CD4-positive, alpha-beta T cell treated with Interleukin-4 for 1 hour (primary cell): ENCODE results near the gene DYRK1B.
"Not testable (repeated sequence)": the region's sequence is repeated elsewhere in the genome, so short reads cannot be mapped to it uniquely, and the experiment has no call there.

Experiments
- DNase-seq, 2 donors: peaks; one replicate each; pipeline ENCODE4 v3.0.0-alpha.2; 2020 to 2022

Gene DYRK1B

GRCh38 chr19:39829702-39830275 lies 4.2 kb downstream of the DYRK1B start:
- no peak for DNase-seq

GRCh38 chr19:39828654-39829032 lies 5.3 kb downstream of the DYRK1B start:
- DNase-seq: no peak

GRCh38 chr19:39828015-39828653 lies 5.8 kb downstream of the DYRK1B start:
- DNase-seq: peak; percentile 36 to 50

- DNase-seq: no peak
Measured at GRCh38 chr19:39827216-39827615, 6.7 kb downstream of the DYRK1B start.

GRCh38 chr19:39826311-39826945 lies 7.5 kb downstream of the DYRK1B start:
- no peak for DNase-seq

GRCh38 chr19:39825531-39826076 lies 8.4 kb downstream of the DYRK1B start:
- DNase-seq: no peak

GRCh38 chr19:39825093-39825463 lies 8.9 kb downstream of the DYRK1B start:
- no peak for DNase-seq

GRCh38 chr19:39824143-39825092 lies 9.5 kb downstream of the DYRK1B start:
- peak; percentile 93 to 94 for DNase-seq

GRCh38 chr19:39823686-39824085 lies 10.3 kb downstream of the DYRK1B start:
- no peak for DNase-seq

GRCh38 chr19:39820696-39821095 lies 13.3 kb downstream of the DYRK1B start:
- DNase-seq: no peak

- no peak for DNase-seq
Measured at GRCh38 chr19:39819786-39820185, 14.2 kb downstream of the DYRK1B start.

GRCh38 chr19:39818626-39819097 lies 15.3 kb downstream of the DYRK1B start:
- no peak for DNase-seq

- DNase-seq: no peak
Measured at GRCh38 chr19:39817888-39818561, 15.9 kb downstream of the DYRK1B start.

- DNase-seq: no peak
Measured at GRCh38 chr19:39816287-39817048, 17.5 kb downstream of the DYRK1B start.

GRCh38 chr19:39814595-39814994 lies 19.4 kb downstream of the DYRK1B start:
- no peak for DNase-seq

- DNase-seq: not testable (repeated sequence)
Measured at GRCh38 chr19:39814111-39814510, 19.9 kb downstream of the DYRK1B start.

GRCh38 chr19:39813264-39813993 lies 20.5 kb downstream of the DYRK1B start:
- DNase-seq: no peak

- DNase-seq: no peak
Measured at GRCh38 chr19:39811064-39811463, 22.9 kb downstream of the DYRK1B start.

GRCh38 chr19:39810424-39810823 lies 23.5 kb downstream of the DYRK1B start:
- DNase-seq: no peak

GRCh38 chr19:39809368-39809767 lies 24.6 kb downstream of the DYRK1B start:
- no peak for DNase-seq

GRCh38 chr19:39808688-39809087 lies 25.3 kb downstream of the DYRK1B start:
- DNase-seq: not testable (repeated sequence)
